WTC11 (cell line): ENCODE data around the gene CAPN15. TPM values are rescaled to one million over a fixed set of nuclear protein-coding genes. Genes with fewer than 3 reads are reported as not detected.

Experiments used
- ATAC-seq: fragments of 200-7000 bp; cut with Tn5 transposase; 2 replicates; pipeline ENCODE4 v1.10.0; 2021; ENCODE audit warnings: mild to moderate bottlenecking, moderate library complexity
- CTCF ChIA-PET: fragments of 300-600 bp; sonication (Branson Sonifier 250); formaldehyde crosslinking; loops from one replicate; lab custom pipeline; 2021; ENCODE audit warnings: antibody characterized with exemption; lab: Charles Lee
- POLR2A ChIA-PET: fragments of 350-600 bp; sonication (Branson Sonifier 250); formaldehyde crosslinking; loops from one replicate; lab custom pipeline; 2021; ENCODE audit warnings: antibody characterized with exemption; lab: Charles Lee
- DNase-seq: peaks from one replicate; pipeline ENCODE4 v3.0.0; 2021; ENCODE audit warnings: low spot score
- H3K27ac Mint-ChIP-seq: 2 replicates; pipeline ENCODE4 v1.8.0; 2021; ENCODE audit warnings: mixed read lengths
- H3K27me3 Mint-ChIP-seq: 2 replicates; pipeline ENCODE4 v1.8.0; 2021; ENCODE audit warnings: low read depth, mild to moderate bottlenecking, moderate library complexity, mixed read lengths
- H3K36me3 Mint-ChIP-seq: 2 replicates; pipeline ENCODE4 v1.8.0; 2021; ENCODE audit warnings: mixed read lengths
- H3K4me1 Mint-ChIP-seq: 2 replicates; pipeline ENCODE4 v1.8.0; 2022; ENCODE audit warnings: mixed read lengths
- H3K4me3 Mint-ChIP-seq: 2 replicates; pipeline ENCODE4 v1.8.0; 2021; ENCODE audit warnings: mild to moderate bottlenecking, moderate library complexity, mixed read lengths
- H3K9me3 Mint-ChIP-seq: 2 replicates; pipeline ENCODE4 v1.8.0; 2021; ENCODE audit warnings: mixed read lengths
- ATF1 ChIP-seq: sonication (generic); formaldehyde crosslinking; IDR thresholded peaks from 2 replicates; pipeline ENCODE4 v1.8.1; 2023; ENCODE audit warnings: mild to moderate bottlenecking, moderate library complexity, missing genetic modification reagents
- EMX1 ChIP-seq: fragments of 250-450 bp; sonication (Bioruptor Pico); IDR thresholded peaks from 2 replicates; pipeline ENCODE4 v1.8.0; 2021; ENCODE audit warnings: mild to moderate bottlenecking
- ESRRA ChIP-seq: sonication (generic); formaldehyde crosslinking; IDR thresholded peaks from 2 replicates; pipeline ENCODE4 v1.8.1; 2022; ENCODE audit warnings: mild to moderate bottlenecking, missing genetic modification reagents, borderline replicate concordance
- ETV6 ChIP-seq: sonication (generic); formaldehyde crosslinking; IDR thresholded peaks from 2 replicates; pipeline ENCODE4 v1.8.1; 2022; ENCODE audit warnings: mild to moderate bottlenecking, missing genetic modification reagents
- KAT7 ChIP-seq: sonication (generic); formaldehyde crosslinking; IDR thresholded peaks from 2 replicates; pipeline ENCODE4 v1.8.1; 2023; ENCODE audit warnings: missing genetic modification reagents, mild to moderate bottlenecking, borderline replicate concordance
- MYBL2 ChIP-seq: sonication (generic); formaldehyde crosslinking; IDR thresholded peaks from 2 replicates; pipeline ENCODE4 v1.8.1; 2023; ENCODE audit warnings: mild to moderate bottlenecking, moderate library complexity, missing genetic modification reagents
- NFYB ChIP-seq: sonication (generic); formaldehyde crosslinking; conservative IDR thresholded peaks from 2 replicates; pipeline ENCODE4 v1.8.0; 2022; ENCODE audit warnings: low read depth, missing genetic modification reagents
- NR2C2 ChIP-seq: sonication (generic); formaldehyde crosslinking; IDR thresholded peaks from 2 replicates; pipeline ENCODE4 v1.8.0; 2022; ENCODE audit warnings: mild to moderate bottlenecking, missing genetic modification reagents
- NR3C1 ChIP-seq: sonication (generic); formaldehyde crosslinking; conservative IDR thresholded peaks from 2 replicates; pipeline ENCODE4 v1.8.1; 2023; ENCODE audit warnings: low read depth, mild to moderate bottlenecking, missing genetic modification reagents
- TP53 ChIP-seq: sonication (generic); formaldehyde crosslinking; IDR thresholded peaks from 2 replicates; pipeline ENCODE4 v1.8.1; 2023; ENCODE audit warnings: mild to moderate bottlenecking, missing genetic modification reagents
- ZNF121 ChIP-seq: sonication (generic); formaldehyde crosslinking; IDR thresholded peaks from 2 replicates; pipeline ENCODE4 v1.8.0; 2023; ENCODE audit warnings: missing genetic modification reagents
- ZNF219 ChIP-seq: sonication (generic); formaldehyde crosslinking; IDR thresholded peaks from 2 replicates; pipeline ENCODE4 v1.8.0; 2023; ENCODE audit warnings: missing genetic modification reagents, mild to moderate bottlenecking, borderline replicate concordance
- ZNF263 ChIP-seq: sonication (generic); formaldehyde crosslinking; IDR thresholded peaks from 2 replicates; pipeline ENCODE4 v1.8.1; 2022; ENCODE audit warnings: low read depth, mild to moderate bottlenecking, moderate library complexity, missing genetic modification reagents
- ZNF281 ChIP-seq: sonication (generic); formaldehyde crosslinking; IDR thresholded peaks from 2 replicates; pipeline ENCODE4 v1.8.0; 2023; ENCODE audit warnings: mild to moderate bottlenecking, missing genetic modification reagents
- ZNF396 ChIP-seq: fragments of 250-450 bp; sonication (Bioruptor Pico); IDR thresholded peaks from 2 replicates; pipeline ENCODE4 v1.8.0; 2021; ENCODE audit warnings: mild to moderate bottlenecking, moderate library complexity, borderline replicate concordance
- ZNF416 ChIP-seq: fragments of 250-450 bp; sonication (Bioruptor Pico); IDR thresholded peaks from 2 replicates; pipeline ENCODE4 v1.9.0; 2021; ENCODE audit warnings: mild to moderate bottlenecking, inconsistent platforms
- ZNF423 ChIP-seq: fragments of 250-450 bp; sonication (Bioruptor Pico); IDR thresholded peaks from 2 replicates; pipeline ENCODE4 v2.1.2; 2022; ENCODE audit warnings: mild to moderate bottlenecking, moderate library complexity
- ZNF671 ChIP-seq: fragments of 250-450 bp; sonication (Bioruptor Pico); IDR thresholded peaks from 2 replicates; pipeline ENCODE4 v1.8.0; 2021; ENCODE audit warnings: mild to moderate bottlenecking
- total RNA-seq: library from RNA; stranded (reverse); gene quantifications from 3 replicates; pipeline ENCODE4 v1.2.3, GENCODE V29; 2021
- TF ChIP-seq, protein P1 (sequence below): fragments of 250-450 bp; sonication (Bioruptor Pico); IDR thresholded peaks from 2 replicates; pipeline ENCODE4 v1.9.0; 2021; ENCODE audit warnings: moderate library complexity, mild to moderate bottlenecking, inconsistent platforms, borderline replicate concordance
- TF ChIP-seq, protein P2 (sequence below): sonication (generic); formaldehyde crosslinking; IDR thresholded peaks from 2 replicates; pipeline ENCODE4 v1.8.0; 2023; ENCODE audit warnings: missing genetic modification reagents, mild to moderate bottlenecking, borderline replicate concordance

Gene CAPN15
- total RNA-seq, 1 experiment from 2014 or later = 110 TPM

- ChIA-PET POLR2A (interaction anchor here (0.5 kb wide), 1 partner anchor 333 kb away, joined by 4 read pairs; no protein-coding TSS in a partner anchor), CTCF (interaction anchor here (0.7 to 2.3 kb wide), 9 partner anchors 10 to 175 kb away, joined by 3 to 18 read pairs (median 4); partner anchors contain the start of gene WFIKKN1)
- Mint-ChIP-seq H3K27ac (peak within 1 kb of the TSS; percentile 79), H3K9me3 (no peaks in the 10 kb centered on the region), H3K4me1 (peaks cover 27% of the 10 kb centered on the region), H3K4me3 (peak within 1 kb of the TSS; percentile 10; the same call in 1 of the 2 replicates), H3K36me3 (no peaks in the 10 kb centered on the region), H3K27me3 (peaks cover 8% of the 10 kb centered on the region)
- TF ChIP-seq ZNF423 (no peak), ZNF121 (CRISPR knock-in tag) (peak; percentile 73), ZNF263 (CRISPR knock-in tag) (peak; percentile 86)
- DNase-seq = peak; percentile 76
- peak; percentile 64 for ATAC-seq
Measured at GRCh38 chr16:566475-567372, 39.2 kb downstream of the CAPN15 start, which contains the start of gene NHLRC4. Gene NHLRC4 (plus strand): TSS chr16:567005. CDS start chr16:568048, 1,043 bp downstream.

DNA sequence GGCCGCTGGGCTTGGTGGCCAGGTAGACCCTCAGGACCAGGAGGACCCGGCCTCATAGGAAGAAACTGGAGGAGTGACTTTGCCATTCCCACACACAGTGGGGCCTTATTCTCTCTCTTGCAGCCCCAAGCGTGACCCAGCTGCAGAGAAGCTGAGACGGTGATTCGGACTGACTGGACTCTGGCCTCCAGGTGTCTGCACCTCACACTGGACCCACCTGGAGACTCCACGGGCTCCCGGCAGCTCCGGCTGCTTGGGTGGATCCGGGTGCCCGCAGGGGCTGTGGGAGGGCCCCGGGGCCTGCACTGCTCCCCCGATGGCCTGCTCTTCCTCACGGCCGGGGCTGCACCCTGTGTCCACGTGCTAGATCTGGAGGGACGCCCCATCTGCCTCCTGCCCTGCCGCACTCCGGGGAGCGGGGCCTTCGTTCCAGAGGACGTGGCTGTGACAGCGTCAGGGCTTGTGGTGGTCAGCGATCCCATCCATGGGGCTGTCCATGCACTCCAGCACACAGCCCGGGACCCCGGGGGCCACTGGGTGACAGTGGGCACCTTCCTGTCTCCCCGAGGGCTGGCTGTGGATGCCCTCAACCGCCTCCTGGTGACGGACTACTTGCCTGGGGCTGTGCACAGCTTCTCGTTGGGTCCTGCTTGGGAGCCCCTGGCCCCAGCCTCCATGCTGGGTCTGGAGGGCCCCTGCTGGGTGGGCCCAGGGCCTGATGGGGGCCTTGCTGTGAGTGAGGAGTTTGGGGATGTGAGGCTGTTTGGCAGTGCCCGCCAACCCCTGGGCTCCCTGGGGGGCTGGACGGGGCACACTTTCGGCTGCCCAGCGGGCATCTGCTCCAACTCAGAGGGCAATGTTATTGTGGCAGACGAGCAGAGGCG lies 40.1 kb downstream of the CAPN15 start:
- DNase-seq = no peak
- CTCF ChIA-PET = interaction anchor here (0.7 to 2.3 kb wide), 9 partner anchors 9 to 176 kb away, joined by 3 to 18 read pairs (median 4); partner anchors contain the start of gene WFIKKN1
- peak overlapping the region; percentile 79 for H3K27ac Mint-ChIP-seq
- POLR2A ChIA-PET = interaction anchor here (0.5 kb wide), 1 partner anchor 333 kb away, joined by 4 read pairs; no protein-coding TSS in a partner anchor
- peaks cover under 1% of the 10 kb centered on the region; the same call in 1 of the 2 replicates for H3K27me3 Mint-ChIP-seq
- no peaks in the 10 kb centered on the region for H3K36me3 Mint-ChIP-seq
- H3K4me3 Mint-ChIP-seq = peak overlapping the region; percentile 10; the same call in 1 of the 2 replicates
- H3K4me1 Mint-ChIP-seq = peaks cover 27% of the 10 kb centered on the region
- H3K9me3 Mint-ChIP-seq = no peaks in the 10 kb centered on the region
- no peak for ATAC-seq
- TF ChIP-seq NR3C1 = no peak
- TF ChIP-seq KAT7 (CRISPR knock-in tag) = no peak
- TF ChIP-seq MYBL2 (CRISPR knock-in tag) = no peak
- no peak for TF ChIP-seq NFYB (CRISPR knock-in tag)
- no peak for TF ChIP-seq ZNF416 (CRISPR knock-in tag)
- TF ChIP-seq NR2C2 (CRISPR knock-in tag) = no peak
- TF ChIP-seq ZNF281 = no peak
- no peak for TF ChIP-seq EMX1 (CRISPR knock-in tag)
- TF ChIP-seq ETV6 (CRISPR knock-in tag) = no peak
- no peak for TF ChIP-seq ZNF219
- no peak for TF ChIP-seq TP53 (CRISPR knock-in tag)
- no peak for TF ChIP-seq ESRRA (CRISPR knock-in tag)
- TF ChIP-seq ZNF671 = no peak

- no peak for ATAC-seq
- no peak for DNase-seq
- ChIA-PET POLR2A (interaction anchor here (1.2 kb wide), 1 partner anchor 19 kb away, joined by 3 read pairs; no protein-coding TSS in a partner anchor), CTCF (interaction anchor here (1.2 to 1.7 kb wide), 3 partner anchors 8 to 35 kb away, joined by 3 to 6 read pairs (median 6); no protein-coding TSS in a partner anchor)
- Mint-ChIP-seq H3K27ac (peak overlapping the region; percentile 95), H3K27me3 (no peaks in the 10 kb centered on the region; the same call in 1 of the 2 replicates), H3K36me3 (no peaks in the 10 kb centered on the region), H3K4me3 (peak overlapping the region; percentile 85), H3K9me3 (no peaks in the 10 kb centered on the region), H3K4me1 (peaks cover 27% of the 10 kb centered on the region)
- no peak for TF ChIP-seq ZNF396 (CRISPR knock-in tag)
- TF ChIP-seq ATF1 = no peak
- no peak for TF ChIP-seq ESRRA (CRISPR knock-in tag)
- TF ChIP-seq, protein P1, sequence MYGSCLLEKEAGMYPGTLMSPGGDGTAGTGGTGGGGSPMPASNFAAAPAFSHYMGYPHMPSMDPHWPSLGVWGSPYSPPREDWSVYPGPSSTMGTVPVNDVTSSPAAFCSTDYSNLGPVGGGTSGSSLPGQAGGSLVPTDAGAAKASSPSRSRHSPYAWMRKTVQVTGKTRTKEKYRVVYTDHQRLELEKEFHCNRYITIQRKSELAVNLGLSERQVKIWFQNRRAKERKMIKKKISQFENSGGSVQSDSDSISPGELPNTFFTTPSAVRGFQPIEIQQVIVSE (CRISPR knock-in tag) = no peak
- no peak for TF ChIP-seq NR2C2 (CRISPR knock-in tag)
- TF ChIP-seq, protein P2, sequence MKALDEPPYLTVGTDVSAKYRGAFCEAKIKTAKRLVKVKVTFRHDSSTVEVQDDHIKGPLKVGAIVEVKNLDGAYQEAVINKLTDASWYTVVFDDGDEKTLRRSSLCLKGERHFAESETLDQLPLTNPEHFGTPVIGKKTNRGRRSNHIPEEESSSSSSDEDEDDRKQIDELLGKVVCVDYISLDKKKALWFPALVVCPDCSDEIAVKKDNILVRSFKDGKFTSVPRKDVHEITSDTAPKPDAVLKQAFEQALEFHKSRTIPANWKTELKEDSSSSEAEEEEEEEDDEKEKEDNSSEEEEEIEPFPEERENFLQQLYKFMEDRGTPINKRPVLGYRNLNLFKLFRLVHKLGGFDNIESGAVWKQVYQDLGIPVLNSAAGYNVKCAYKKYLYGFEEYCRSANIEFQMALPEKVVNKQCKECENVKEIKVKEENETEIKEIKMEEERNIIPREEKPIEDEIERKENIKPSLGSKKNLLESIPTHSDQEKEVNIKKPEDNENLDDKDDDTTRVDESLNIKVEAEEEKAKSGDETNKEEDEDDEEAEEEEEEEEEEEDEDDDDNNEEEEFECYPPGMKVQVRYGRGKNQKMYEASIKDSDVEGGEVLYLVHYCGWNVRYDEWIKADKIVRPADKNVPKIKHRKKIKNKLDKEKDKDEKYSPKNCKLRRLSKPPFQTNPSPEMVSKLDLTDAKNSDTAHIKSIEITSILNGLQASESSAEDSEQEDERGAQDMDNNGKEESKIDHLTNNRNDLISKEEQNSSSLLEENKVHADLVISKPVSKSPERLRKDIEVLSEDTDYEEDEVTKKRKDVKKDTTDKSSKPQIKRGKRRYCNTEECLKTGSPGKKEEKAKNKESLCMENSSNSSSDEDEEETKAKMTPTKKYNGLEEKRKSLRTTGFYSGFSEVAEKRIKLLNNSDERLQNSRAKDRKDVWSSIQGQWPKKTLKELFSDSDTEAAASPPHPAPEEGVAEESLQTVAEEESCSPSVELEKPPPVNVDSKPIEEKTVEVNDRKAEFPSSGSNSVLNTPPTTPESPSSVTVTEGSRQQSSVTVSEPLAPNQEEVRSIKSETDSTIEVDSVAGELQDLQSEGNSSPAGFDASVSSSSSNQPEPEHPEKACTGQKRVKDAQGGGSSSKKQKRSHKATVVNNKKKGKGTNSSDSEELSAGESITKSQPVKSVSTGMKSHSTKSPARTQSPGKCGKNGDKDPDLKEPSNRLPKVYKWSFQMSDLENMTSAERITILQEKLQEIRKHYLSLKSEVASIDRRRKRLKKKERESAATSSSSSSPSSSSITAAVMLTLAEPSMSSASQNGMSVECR = no peak
Measured at GRCh38 chr16:568401-569258, 41.1 kb downstream of the CAPN15 start.
